ENCODE data around the gene CDC42BPG. TPM values are rescaled to one million over a fixed set of nuclear protein-coding genes. Genes with fewer than 3 reads are reported as not detected.

CDC42BPG gene
- total and polyA plus RNA-seq, 9 of the 15 experiments (the other 6 are each of a cell fraction or from before 2014, with no cell fraction given): 0.04 to 8.8 (median 2.1) TPM

DNA sequence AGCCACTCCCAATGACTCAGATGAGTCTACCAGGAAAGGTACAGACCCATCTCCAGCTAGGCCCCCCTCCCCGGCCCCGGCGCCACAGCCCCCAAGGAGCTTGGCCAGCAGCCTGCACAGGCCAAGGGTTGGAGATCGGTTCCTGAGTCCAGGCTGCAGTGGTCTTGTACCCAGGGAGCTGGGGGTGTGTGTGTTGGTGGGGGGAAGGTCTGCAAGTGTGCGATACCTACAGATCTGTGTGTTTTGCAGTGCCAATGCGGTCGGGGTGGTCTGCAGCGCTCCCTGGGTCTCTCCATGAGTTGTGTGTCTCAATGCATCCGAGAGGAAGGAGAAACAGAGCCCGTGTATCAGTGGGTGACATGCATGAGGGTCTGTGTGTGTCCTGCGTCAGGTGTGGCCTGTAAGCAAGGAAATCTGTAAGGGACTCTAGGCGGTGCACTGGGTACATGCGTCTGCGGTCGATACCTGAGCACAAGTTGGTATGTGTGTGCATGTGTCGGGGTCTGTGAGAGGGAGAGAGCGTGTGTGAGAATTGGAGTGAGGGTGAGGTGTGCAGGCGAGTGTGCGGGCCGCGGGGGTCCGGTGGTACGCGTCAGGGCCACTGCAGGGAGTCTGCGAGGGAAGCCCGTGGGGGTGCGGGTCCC, 645 bp downstream of the CDC42BPG start (continued):
- TF ChIP-seq ZBTB9 (CRISPR knock-in tag; IDR thresholded peaks at IDR 0.05) (peak; percentile 39; the same call in 1 of the 2 replicates), MNT (conservative IDR thresholded peaks at IDR 0.05) (no peak), ZBTB40 (IDR thresholded peaks at IDR 0.05) (peak; percentile 61; the same call in 1 of the 2 replicates), ZBTB40 (CRISPR knock-in tag; IDR thresholded peaks at IDR 0.05) (no peak), GABPB1 (CRISPR knock-in tag; IDR thresholded peaks at IDR 0.05) (0 out of 2 replicates have a peak, but pooled peaks have one; percentile 5), THRB (CRISPR knock-in tag; conservative IDR thresholded peaks at IDR 0.05) (peak; percentile 73), NFRKB (IDR thresholded peaks at IDR 0.05; ENCODE audit: low read depth) (no peak), ARID1B (IDR thresholded peaks at IDR 0.05) (0 out of 2 replicates have a peak, but pooled peaks have one; percentile 10), MIER1 (IDR thresholded peaks at IDR 0.05; ENCODE audit: low read depth) (peak; percentile 43; the same call in 1 of the 2 replicates), PTRF (tag; IDR thresholded peaks at IDR 0.05) (no peak), THRA (IDR thresholded peaks at IDR 0.05) (no peak)

Data from K562 (cell line).